ENCODE measurements around the gene RGS7. TPM values are rescaled to one million over a fixed set of nuclear protein-coding genes. Genes with fewer than 3 reads are reported as not detected.

The RGS7 gene
- total RNA-seq, 1 experiment from 2014 or later, result not detected

GRCh38 chr1:241387216-241387615, 30.2 kb upstream of the RGS7 start:
- H2AFZ ChIP-seq (ENCODE audit: low read length), result no peak overlapping the region
- H3K36me3 ChIP-seq (ENCODE audit: insufficient read depth, low read length), result no peaks in the 10 kb centered on the region
- H4K20me1 ChIP-seq (ENCODE audit: insufficient read depth, low read depth, low read length), result no peaks in the 10 kb centered on the region
- H3K9me3 ChIP-seq (ENCODE audit: low read length), result no peaks in the 10 kb centered on the region
- H3K4me3 ChIP-seq (ENCODE audit: low read length), result no peak overlapping the region
- no peak for DNase-seq
- H3K9ac ChIP-seq (ENCODE audit: low read length), result no peak overlapping the region
- H3K4me1 ChIP-seq (ENCODE audit: low read length), result no peaks in the 10 kb centered on the region
- H3K27ac ChIP-seq (ENCODE audit: low read length), result no peak overlapping the region
- no peaks in the 10 kb centered on the region for H3K27me3 ChIP-seq (ENCODE audit: low read length)
- H3K4me2 ChIP-seq (ENCODE audit: low read depth, low read length, poor library complexity, severe bottlenecking), result no peak overlapping the region
- H3K9me2 ChIP-seq (replicated peaks; ENCODE audit: insufficient read depth, low read length), result no peaks in the 10 kb centered on the region
- H3K79me2 ChIP-seq (ENCODE audit: low read length), result no peaks in the 10 kb centered on the region

- no peak overlapping the region for H3K4me3 ChIP-seq (ENCODE audit: low read length)
- no peaks in the 10 kb centered on the region for H3K79me2 ChIP-seq (ENCODE audit: low read length)
- no peak overlapping the region for H3K9ac ChIP-seq (ENCODE audit: low read length)
- no peaks in the 10 kb centered on the region for H3K36me3 ChIP-seq (ENCODE audit: insufficient read depth, low read length)
- DNase-seq, result no peak
- H3K4me2 ChIP-seq (ENCODE audit: low read depth, low read length, poor library complexity, severe bottlenecking), result no peak overlapping the region
- H3K27me3 ChIP-seq (ENCODE audit: low read length), result no peaks in the 10 kb centered on the region
- H4K20me1 ChIP-seq (ENCODE audit: insufficient read depth, low read depth, low read length), result no peaks in the 10 kb centered on the region
- H3K27ac ChIP-seq (ENCODE audit: low read length), result no peak overlapping the region
- no peaks in the 10 kb centered on the region for H3K9me2 ChIP-seq (replicated peaks; ENCODE audit: insufficient read depth, low read length)
- no peaks in the 10 kb centered on the region for H3K4me1 ChIP-seq (ENCODE audit: low read length)
- H3K9me3 ChIP-seq (ENCODE audit: low read length), result no peaks in the 10 kb centered on the region
- H2AFZ ChIP-seq (ENCODE audit: low read length), result no peak overlapping the region
Observed at GRCh38 chr1:241376701-241377100, 19.7 kb upstream of the RGS7 start.

GRCh38 chr1:241375886-241376285, 18.9 kb upstream of the RGS7 start:
- no peaks in the 10 kb centered on the region for H3K9me3 ChIP-seq (ENCODE audit: low read length)
- H3K79me2 ChIP-seq (ENCODE audit: low read length), result no peaks in the 10 kb centered on the region
- no peak overlapping the region for H2AFZ ChIP-seq (ENCODE audit: low read length)
- no peak overlapping the region for H3K27ac ChIP-seq (ENCODE audit: low read length)
- no peak overlapping the region for H3K9ac ChIP-seq (ENCODE audit: low read length)
- H3K36me3 ChIP-seq (ENCODE audit: insufficient read depth, low read length), result no peaks in the 10 kb centered on the region
- no peak overlapping the region for H3K4me3 ChIP-seq (ENCODE audit: low read length)
- H3K27me3 ChIP-seq (ENCODE audit: low read length), result no peaks in the 10 kb centered on the region
- H3K4me2 ChIP-seq (ENCODE audit: low read depth, low read length, poor library complexity, severe bottlenecking), result no peak overlapping the region
- no peak for DNase-seq
- H3K9me2 ChIP-seq (replicated peaks; ENCODE audit: insufficient read depth, low read length), result no peaks in the 10 kb centered on the region
- no peaks in the 10 kb centered on the region for H4K20me1 ChIP-seq (ENCODE audit: insufficient read depth, low read depth, low read length)
- no peaks in the 10 kb centered on the region for H3K4me1 ChIP-seq (ENCODE audit: low read length)

- H3K4me3 ChIP-seq (ENCODE audit: low read length), result no peak overlapping the region
- no peak overlapping the region for H3K4me2 ChIP-seq (ENCODE audit: low read depth, low read length, poor library complexity, severe bottlenecking)
- H3K79me2 ChIP-seq (ENCODE audit: low read length), result no peaks in the 10 kb centered on the region
Observed at GRCh38 chr1:241366196-241366595, 9.2 kb upstream of the RGS7 start.

GRCh38 chr1:241362350-241362749, 5.3 kb upstream of the RGS7 start:
- Histone ChIP-seq H3K36me3 (ENCODE audit: insufficient read depth, low read length) (no peaks in the 10 kb centered on the region), H4K20me1 (ENCODE audit: insufficient read depth, low read depth, low read length) (no peaks in the 10 kb centered on the region), H3K4me1 (ENCODE audit: low read length) (no peaks in the 10 kb centered on the region), H3K9me2 (replicated peaks; ENCODE audit: insufficient read depth, low read length) (no peaks in the 10 kb centered on the region), H3K27ac (ENCODE audit: low read length) (no peak overlapping the region), H3K27me3 (ENCODE audit: low read length) (no peaks in the 10 kb centered on the region), H3K9ac (ENCODE audit: low read length) (no peak overlapping the region), H3K79me2 (ENCODE audit: low read length) (no peaks in the 10 kb centered on the region), H3K9me3 (ENCODE audit: low read length) (no peaks in the 10 kb centered on the region), H3K4me3 (ENCODE audit: low read length) (no peak overlapping the region), H3K4me2 (ENCODE audit: low read depth, low read length, poor library complexity, severe bottlenecking) (no peak overlapping the region), H2AFZ (ENCODE audit: low read length) (no peak overlapping the region)
- no peak for DNase-seq

More at GRCh38 chr1:241366196-241366595, 9.2 kb upstream of the RGS7 start:
- no peaks in the 10 kb centered on the region for H3K9me3 ChIP-seq (ENCODE audit: low read length)
- H3K4me1 ChIP-seq (ENCODE audit: low read length), result no peaks in the 10 kb centered on the region
- no peak overlapping the region for H3K9ac ChIP-seq (ENCODE audit: low read length)
- no peaks in the 10 kb centered on the region for H4K20me1 ChIP-seq (ENCODE audit: insufficient read depth, low read depth, low read length)
- no peak overlapping the region for H3K27ac ChIP-seq (ENCODE audit: low read length)
- DNase-seq, result no peak
- H3K27me3 ChIP-seq (ENCODE audit: low read length), result no peaks in the 10 kb centered on the region
- H2AFZ ChIP-seq (ENCODE audit: low read length), result no peak overlapping the region
- no peaks in the 10 kb centered on the region for H3K36me3 ChIP-seq (ENCODE audit: insufficient read depth, low read length)
- no peaks in the 10 kb centered on the region for H3K9me2 ChIP-seq (replicated peaks; ENCODE audit: insufficient read depth, low read length)

- Histone ChIP-seq H3K79me2 (ENCODE audit: low read length) (no peaks in the 10 kb centered on the region), H3K9ac (ENCODE audit: low read length) (peak overlapping the region; percentile 53; the same call in 1 of the 2 replicates), H3K27ac (ENCODE audit: low read length) (no peak overlapping the region), H3K4me2 (ENCODE audit: low read depth, low read length, poor library complexity, severe bottlenecking) (peak overlapping the region; percentile 74), H3K9me2 (replicated peaks; ENCODE audit: insufficient read depth, low read length) (no peaks in the 10 kb centered on the region), H3K4me1 (ENCODE audit: low read length) (peaks cover 7% of the 10 kb centered on the region), H4K20me1 (ENCODE audit: insufficient read depth, low read depth, low read length) (no peaks in the 10 kb centered on the region), H3K36me3 (ENCODE audit: insufficient read depth, low read length) (no peaks in the 10 kb centered on the region), H2AFZ (ENCODE audit: low read length) (no peak overlapping the region), H3K4me3 (ENCODE audit: low read length) (peak overlapping the region; percentile 61; the same call in 1 of the 2 replicates), H3K27me3 (ENCODE audit: low read length) (no peaks in the 10 kb centered on the region), H3K9me3 (ENCODE audit: low read length) (no peaks in the 10 kb centered on the region)
- DNase-seq, result peak; percentile 35
Observed at GRCh38 chr1:241357366-241358340, 648 bp upstream of the RGS7 start.

- Histone ChIP-seq H3K4me1 (ENCODE audit: low read length) (peaks cover 7% of the 10 kb centered on the region), H3K36me3 (ENCODE audit: insufficient read depth, low read length) (no peaks in the 10 kb centered on the region), H2AFZ (ENCODE audit: low read length) (no peak overlapping the region), H4K20me1 (ENCODE audit: insufficient read depth, low read depth, low read length) (no peaks in the 10 kb centered on the region), H3K9ac (ENCODE audit: low read length) (no peak overlapping the region), H3K27ac (ENCODE audit: low read length) (no peak overlapping the region), H3K27me3 (ENCODE audit: low read length) (no peaks in the 10 kb centered on the region), H3K79me2 (ENCODE audit: low read length) (no peaks in the 10 kb centered on the region), H3K4me3 (ENCODE audit: low read length) (no peak overlapping the region), H3K9me3 (ENCODE audit: low read length) (no peaks in the 10 kb centered on the region), H3K9me2 (replicated peaks; ENCODE audit: insufficient read depth, low read length) (no peaks in the 10 kb centered on the region), H3K4me2 (ENCODE audit: low read depth, low read length, poor library complexity, severe bottlenecking) (peak overlapping the region; percentile 45)
- peak; percentile 38 for DNase-seq
Observed at GRCh38 chr1:241356187-241356518, 852 bp downstream of the RGS7 start.

- Histone ChIP-seq H2AFZ (ENCODE audit: low read length) (no peak overlapping the region), H3K79me2 (ENCODE audit: low read length) (no peaks in the 10 kb centered on the region), H3K4me2 (ENCODE audit: low read depth, low read length, poor library complexity, severe bottlenecking) (no peak overlapping the region), H4K20me1 (ENCODE audit: insufficient read depth, low read depth, low read length) (no peaks in the 10 kb centered on the region), H3K4me1 (ENCODE audit: low read length) (peaks cover 7% of the 10 kb centered on the region), H3K27ac (ENCODE audit: low read length) (no peak overlapping the region), H3K4me3 (ENCODE audit: low read length) (no peak overlapping the region), H3K9ac (ENCODE audit: low read length) (no peak overlapping the region), H3K9me2 (replicated peaks; ENCODE audit: insufficient read depth, low read length) (no peaks in the 10 kb centered on the region), H3K27me3 (ENCODE audit: low read length) (no peaks in the 10 kb centered on the region), H3K9me3 (ENCODE audit: low read length) (no peaks in the 10 kb centered on the region), H3K36me3 (ENCODE audit: insufficient read depth, low read length) (no peaks in the 10 kb centered on the region)
- DNase-seq, result peak; percentile 36
Observed at GRCh38 chr1:241355311-241356010, 1.5 kb downstream of the RGS7 start.
